Forelimb muscle (tissue), 1 donor: ENCODE results near the gene NTMT2. TPM values are rescaled to one million over a fixed set of nuclear protein-coding genes. Genes with fewer than 3 reads are reported as not detected.

Experiments
- DNase-seq: peaks from one replicate; pipeline ENCODE4 v3.0.0-alpha.2; 2013; ENCODE audit warnings: low read depth
- polyA plus RNA-seq: library from polyadenylated mRNA; unstranded; fragments of 120-200 nt; gene quantifications from one replicate; pipeline ENCODE4 v1.2.1, GENCODE V29; 2013; ENCODE audit not compliant: insufficient read length

The NTMT2 gene
- polyA plus RNA-seq, 1 donor = 0.59 TPM

DNA sequence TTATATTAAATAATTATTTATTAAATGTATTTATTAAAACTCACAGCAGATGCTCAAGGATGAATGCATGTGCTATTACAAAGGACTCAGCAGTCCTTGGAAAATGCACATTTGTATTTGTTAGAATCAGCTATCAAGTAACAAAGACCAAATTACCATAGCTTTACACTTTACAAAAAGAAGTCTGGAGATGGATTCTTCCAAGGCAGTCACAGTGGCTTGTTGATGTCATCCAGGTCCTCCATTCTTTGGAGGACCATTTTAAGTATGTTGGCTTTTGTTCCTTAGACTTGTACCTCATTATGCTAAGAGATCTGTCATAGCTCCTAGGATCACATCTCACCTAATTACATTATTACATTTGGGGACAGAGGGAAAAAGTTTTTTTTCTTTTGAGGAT lies 63.4 kb downstream of the NTMT2 start:
- DNase-seq = no peak

DNA sequence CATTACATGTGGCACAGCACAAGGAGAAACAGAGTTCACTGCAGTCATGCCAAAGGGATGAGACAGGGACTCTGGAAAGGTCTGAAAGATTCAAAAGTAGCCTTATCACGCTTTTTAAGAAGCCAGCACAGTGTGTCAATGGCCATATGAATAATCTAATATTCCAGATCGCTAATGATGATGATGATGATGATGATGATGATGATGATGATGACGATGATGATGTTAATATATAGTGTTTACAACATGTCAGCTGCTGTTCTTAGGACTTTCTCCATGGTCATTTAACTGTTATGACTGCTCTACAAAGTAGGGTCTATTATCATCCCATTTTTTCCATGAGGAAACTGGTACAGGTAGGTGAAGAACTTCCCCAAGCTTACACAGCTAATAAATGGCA lies 64.4 kb downstream of the NTMT2 start:
- DNase-seq = no peak

DNA sequence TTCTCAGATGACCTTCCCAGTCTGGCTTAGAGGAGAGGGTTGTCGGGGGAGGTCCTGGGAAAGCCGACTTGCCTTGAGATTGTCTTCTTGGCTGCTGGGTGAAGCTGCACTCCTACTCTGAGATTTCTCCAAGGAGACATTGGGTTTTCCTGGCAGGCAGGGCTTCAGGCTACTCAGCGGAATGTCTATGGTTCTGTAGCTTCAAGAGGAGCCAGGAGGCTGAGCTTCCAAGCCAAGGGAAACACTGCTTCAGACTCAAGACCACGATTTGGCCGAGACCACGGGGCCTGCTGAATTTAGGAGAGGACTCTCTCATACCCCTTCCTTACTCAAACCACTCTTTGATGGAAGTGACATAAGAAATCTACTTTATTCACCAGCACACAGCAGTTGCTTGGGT lies 67.8 kb downstream of the NTMT2 start:
- no peak for DNase-seq

DNA sequence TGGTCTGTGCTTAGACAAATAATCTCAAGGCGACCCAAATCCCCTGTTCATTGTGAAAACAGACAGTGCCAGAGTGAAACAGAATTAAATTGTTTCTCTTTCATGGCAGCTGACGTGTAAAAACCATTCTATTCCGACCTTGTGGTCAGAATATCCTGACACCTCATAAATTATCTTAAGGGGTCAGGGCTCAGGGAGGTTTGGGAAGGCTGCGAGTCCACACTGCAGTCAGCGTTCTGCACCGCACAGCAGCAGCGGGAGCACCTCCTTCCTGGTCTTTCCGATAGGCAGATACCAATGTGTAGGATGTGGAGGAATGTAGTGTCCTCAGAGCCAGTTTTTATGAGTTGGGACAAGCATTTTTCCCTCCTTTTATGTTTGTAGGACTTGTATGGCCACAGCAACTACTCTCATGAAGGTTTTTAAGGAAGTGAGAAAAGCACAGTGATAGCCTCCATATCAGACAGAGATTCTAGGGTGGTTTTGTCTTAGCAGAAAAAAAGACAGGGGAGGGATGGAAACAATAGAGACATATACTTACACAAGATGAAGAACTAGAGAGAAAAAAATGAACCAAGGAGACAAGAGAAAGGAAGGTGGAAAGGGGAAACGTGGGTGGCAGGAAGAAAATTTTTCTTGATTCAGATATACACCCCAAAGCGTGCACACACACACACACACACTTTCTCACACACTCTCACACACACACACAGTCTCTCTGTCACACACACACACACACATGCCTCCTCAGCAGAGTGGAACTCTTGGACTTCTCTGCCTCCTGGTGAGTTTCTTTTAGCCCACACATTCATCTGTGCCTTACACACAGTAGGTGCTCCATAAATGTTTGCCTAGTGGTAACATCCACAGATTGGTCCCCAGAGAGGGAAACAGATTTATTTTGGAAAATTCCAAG lies 68.6 kb downstream of the NTMT2 start:
- DNase-seq = no peak

DNA sequence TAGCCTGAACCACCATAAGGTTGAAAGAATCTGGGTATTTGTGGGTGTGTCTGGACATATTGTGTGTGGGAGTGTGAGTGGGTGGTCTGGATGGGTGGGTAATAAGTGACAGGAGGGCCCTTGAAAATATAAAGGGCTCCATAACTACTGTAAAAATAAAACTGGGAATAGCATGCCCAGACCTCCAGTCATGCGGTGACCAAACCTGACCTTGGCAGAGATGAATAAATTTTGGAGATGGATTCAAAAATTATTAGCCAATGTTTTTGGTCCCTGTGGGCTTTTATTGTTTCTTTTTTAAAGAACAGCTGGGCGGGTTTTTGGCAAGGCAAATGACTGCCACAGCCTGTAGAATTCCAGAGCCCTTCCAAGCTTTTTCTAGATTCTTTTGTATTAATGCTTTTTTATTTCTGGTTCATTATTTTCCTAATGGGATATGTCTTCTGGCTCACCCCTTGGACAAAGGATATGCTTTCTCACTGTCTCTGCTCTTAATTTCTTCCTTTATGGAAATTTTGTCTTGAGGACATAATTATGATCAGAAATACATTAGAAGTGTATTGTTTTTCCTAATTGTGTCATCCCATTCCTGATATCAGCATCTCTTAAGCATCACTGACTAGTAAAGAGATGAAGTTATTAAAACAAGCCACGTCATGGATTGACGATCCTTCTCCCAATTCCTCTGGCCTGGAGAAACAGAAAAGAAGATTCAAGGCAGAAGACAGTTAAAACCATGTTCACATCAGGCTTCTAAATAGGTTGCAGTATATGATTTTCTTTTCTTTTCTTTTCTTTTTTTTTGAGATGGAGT lies 69.5 kb downstream of the NTMT2 start:
- no peak for DNase-seq

- DNase-seq = no peak
Measured at GRCh38 chr1:170217517-170218256, 71.9 kb downstream of the NTMT2 start.

GRCh38 chr1:170218257-170218650 lies 72.5 kb downstream of the NTMT2 start:
- DNase-seq = no peak

Other genes starting within 250 kb of the NTMT2 start
- gene KIFAP3, start 71.3 kb upstream of the NTMT2 start, polyA plus RNA-seq = 32.1 TPM